ENCODE results near the gene RIN2.
"Not testable (repeated sequence)": the region's sequence is repeated elsewhere in the genome, so short reads cannot be mapped to it uniquely, and the experiment has no call there.

Gene RIN2

GRCh38 chr20:19789009-19789408 lies 31.0 kb downstream of the RIN2 start:
- DNase-seq: no peak

GRCh38 chr20:19789446-19789845 lies 31.4 kb downstream of the RIN2 start:
- DNase-seq: no peak

GRCh38 chr20:19791887-19792286 lies 33.8 kb downstream of the RIN2 start:
- DNase-seq: no peak

- no peak for DNase-seq
Measured at GRCh38 chr20:19793716-19794115, 35.7 kb downstream of the RIN2 start.

- no peak for DNase-seq
Measured at GRCh38 chr20:19794941-19795340, 36.9 kb downstream of the RIN2 start.

- no peak for DNase-seq
Measured at GRCh38 chr20:19799325-19799724, 41.3 kb downstream of the RIN2 start.

- DNase-seq: no peak
Measured at GRCh38 chr20:19802099-19802491, 44.0 kb downstream of the RIN2 start.

GRCh38 chr20:19802492-19803158 lies 44.6 kb downstream of the RIN2 start:
- no peak for DNase-seq

GRCh38 chr20:19806276-19806675 lies 48.2 kb downstream of the RIN2 start:
- not testable (repeated sequence) for DNase-seq

GRCh38 chr20:19806806-19807190 lies 48.7 kb downstream of the RIN2 start:
- no peak for DNase-seq

GRCh38 chr20:19807191-19807945 lies 49.3 kb downstream of the RIN2 start:
- no peak for DNase-seq

All from activated effector memory CD4-positive, alpha-beta T cell treated with Interleukin-2 at 50 U/mL for 16 hours (primary cell).